ENCODE data around the gene DMPK.

DNA sequence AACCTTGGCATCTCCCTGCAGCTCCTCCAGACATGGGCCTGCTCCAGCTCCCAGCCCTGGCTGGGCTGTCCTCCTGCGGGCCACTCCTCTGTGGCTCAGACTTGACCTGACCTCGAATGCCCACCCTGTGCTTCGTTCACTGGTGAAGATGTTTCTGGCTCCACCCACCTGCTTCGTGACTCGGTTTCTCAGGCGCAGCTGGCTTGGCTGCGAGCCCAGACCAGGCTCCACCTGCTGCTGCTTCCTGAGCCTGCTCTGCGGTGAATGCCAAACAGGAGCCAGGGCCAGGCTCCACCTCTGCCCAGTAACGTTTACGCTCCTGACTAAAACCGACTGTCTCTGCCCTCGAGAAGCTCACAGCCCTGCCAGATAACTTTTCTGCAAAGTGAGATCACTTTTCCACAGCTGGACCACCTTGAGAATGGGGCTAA lies 41.8 kb upstream of the DMPK start:
- TF ChIP-seq CTCF (IDR thresholded peaks at IDR 0.05), result no peak
- no peak for TF ChIP-seq POLR2A (IDR thresholded peaks at IDR 0.05)

Measured in body of pancreas (tissue), 4 donors.